K562 (cell line): Measurements from ENCODE around the gene CAMK2G. TPM values are rescaled to one million over a fixed set of nuclear protein-coding genes. Genes with fewer than 3 reads are reported as not detected.

Source experiments
- ATAC-seq: fragments of 200-7000 bp; cut with Tn5 transposase; 3 replicates; pipeline ENCODE4 v1.9.1; 2020; ENCODE audit warnings: moderate library complexity
- BruUV-seq: library from RNA; stranded (reverse); fragments of 400-500 nt; replicated peaks from 2 replicates; lab custom pipeline; 2021; lab: Mats Ljungman, UMichigan
- CTCF ChIA-PET: fragments of 300-600 bp; formaldehyde crosslinking; extraction: SDS; loops from one replicate; lab custom pipeline; 2021; ENCODE audit warnings: low intra/inter-chr PET ratio; lab: Yijun Ruan, JAX
- POLR2A ChIA-PET: fragments of 300-600, 350-650 bp; sonication (Branson Sonifier 250); formaldehyde crosslinking; extraction: SDS; loops from one replicate; lab custom pipeline; 2021; ENCODE audit warnings: antibody characterized with exemption, inconsistent platforms; lab: Yijun Ruan, JAX
- DNase-seq, 4 experiments: peaks; one replicate each; pipeline versions ENCODE4 v3.0.0 to v3.0.0-alpha.2; 2011 to 2018; ENCODE audit warnings: low spot score in 3 of 4, mixed read lengths in 3 of 4; ENCODE audit errors: extremely low read depth in 1 of 4
- FAIRE-seq: peaks from 2 replicates; lab custom pipeline; 2011; peaks lifted over from hg19 to GRCh38; lab: Jason Lieb, UNC
- H2AFZ ChIP-seq: 2 replicates; pipeline ENCODE4 v1.6.0; 2011; ENCODE audit warnings: low read depth, low read length, control low read depth, inconsistent platforms
- H3K27ac ChIP-seq: fragments of 200-600 bp; 3 replicates; pipeline ENCODE4 v1.8.0; 2011; ENCODE audit warnings: low read depth, mild to moderate bottlenecking, control low read depth, inconsistent platforms, low read length, moderate library complexity, mixed read lengths; ENCODE audit errors: extremely low read depth
- H3K27me3 ChIP-seq, 2 experiments: fragments of 300-600 bp in 1 of 2; 2 replicates in 1 of 2; 3 replicates in 1 of 2; pipeline versions ENCODE4 v1.6.0 to v1.8.0; 2011; ENCODE audit warnings: inconsistent platforms in 2 of 2, low read length in 2 of 2, mild to moderate bottlenecking in 1 of 2, mixed read lengths in 1 of 2, moderate library complexity in 1 of 2; ENCODE audit not compliant: control insufficient read depth in 2 of 2, insufficient read depth in 2 of 2
- H3K36me3 ChIP-seq: fragments of 300-600 bp; 3 replicates; pipeline ENCODE4 v1.8.0; 2011; ENCODE audit warnings: mild to moderate bottlenecking, low read length, inconsistent platforms; ENCODE audit not compliant: control insufficient read depth, insufficient read depth
- H3K4me1 ChIP-seq, 2 experiments: fragments of 200-600 bp in 1 of 2; replicated peaks in 1 of 2; 2 replicates in 1 of 2; 3 replicates in 1 of 2; pipeline versions ENCODE4 v1.5.1 to v1.8.0; 2011; ENCODE audit warnings: inconsistent platforms in 2 of 2, low read length in 2 of 2, mild to moderate bottlenecking in 1 of 2, mixed read lengths in 1 of 2, moderate library complexity in 1 of 2; ENCODE audit not compliant: control insufficient read depth in 2 of 2, insufficient read depth in 2 of 2
- H3K4me2 ChIP-seq: 2 replicates; pipeline ENCODE4 v1.6.1; 2011; ENCODE audit warnings: low read length, control low read depth, inconsistent platforms, mixed read lengths; ENCODE audit not compliant: insufficient read depth
- H3K4me3 ChIP-seq: fragments of 200-600 bp; sonication (generic), shearing (Covaris generic); 2 replicates; pipeline ENCODE4 v1.5.1; 2016; ENCODE audit warnings: control low read depth, inconsistent platforms
- H3K79me2 ChIP-seq: fragments of 200-600 bp; 3 replicates; pipeline ENCODE4 v1.8.0; 2011; ENCODE audit warnings: low read length, inconsistent platforms; ENCODE audit not compliant: control insufficient read depth, insufficient read depth
- H3K9ac ChIP-seq, 2 experiments: 2 replicates each; pipeline versions ENCODE4 v1.6.0 to v1.6.1; 2011; ENCODE audit warnings: low read depth in 2 of 2, low read length in 2 of 2, control low read depth in 1 of 2, inconsistent platforms in 1 of 2, mild to moderate bottlenecking in 1 of 2, mixed read lengths in 1 of 2; ENCODE audit not compliant: insufficient read depth in 1 of 2
- H3K9me1 ChIP-seq: one replicate; pipeline ENCODE4 v1.6.0; 2011; ENCODE audit warnings: inconsistent platforms, mild to moderate bottlenecking, low read length, moderate library complexity; ENCODE audit not compliant: control insufficient read depth, insufficient read depth
- H3K9me3 ChIP-seq: replicated peaks from 2 replicates; pipeline ENCODE4 v1.5.1; 2011; ENCODE audit warnings: low read depth, low read length, inconsistent platforms; ENCODE audit not compliant: control insufficient read depth, insufficient read depth
- H4K20me1 ChIP-seq: replicated peaks from 2 replicates; pipeline ENCODE4 v1.6.1; 2011; ENCODE audit warnings: low read length, inconsistent platforms, mixed read lengths; ENCODE audit not compliant: control insufficient read depth, insufficient read depth
- BHLHE40 ChIP-seq: IDR thresholded peaks from 2 replicates; pipeline ENCODE4 v1.6.1; 2011; ENCODE audit warnings: low read length, improper control_type of control experiment
- ELF1 ChIP-seq: fragments of 200-800 bp; sonication (Bioruptor generic); IDR thresholded peaks from 2 replicates; pipeline ENCODE4 v1.6.1; 2016; ENCODE audit warnings: missing genetic modification characterization, missing compliant biosample characterization
- KAT2B ChIP-seq: IDR thresholded peaks from one replicate; pipeline ENCODE4 v1.6.1; 2012; ENCODE audit warnings: low read depth, mild to moderate bottlenecking, control low read depth, inconsistent platforms, low read length, moderate library complexity
- MTA2 ChIP-seq: fragments of 450-650 bp; IDR thresholded peaks from 2 replicates; pipeline ENCODE4 v1.6.1; 2016; ENCODE audit warnings: low read depth
- MYBL2 ChIP-seq, 2 experiments: fragments of 450-650 bp in 1 of 2; sonication (generic) in 1 of 2; formaldehyde crosslinking in 1 of 2; IDR thresholded peaks; 2 replicates each; pipeline versions ENCODE4 v1.6.1 to v1.8.1; 2017 to 2022; ENCODE audit warnings: borderline replicate concordance in 1 of 2, inconsistent platforms in 1 of 2, low read depth in 1 of 2, mild to moderate bottlenecking in 1 of 2, missing genetic modification reagents in 1 of 2, moderate library complexity in 1 of 2
- PML ChIP-seq: IDR thresholded peaks from 2 replicates; pipeline ENCODE4 v1.6.1; 2012; ENCODE audit warnings: low read length, inconsistent platforms
- PTRF ChIP-seq: fragments of 450-650 bp; IDR thresholded peaks from 2 replicates; pipeline ENCODE4 v1.6.1; 2016; ENCODE audit warnings: mild to moderate bottlenecking, missing genetic modification characterization, missing compliant biosample characterization
- SRSF1 ChIP-seq: fragments of 200-400 bp; formaldehyde crosslinking; IDR thresholded peaks from 2 replicates; pipeline ENCODE4 v1.6.1; 2017; ENCODE audit warnings: mild to moderate bottlenecking, low read depth, low read length, moderate library complexity
- ZFP1 ChIP-seq: fragments of 450-650 bp; formaldehyde crosslinking; IDR thresholded peaks from 2 replicates; pipeline ENCODE4 v1.4.0; 2020; ENCODE audit warnings: mild to moderate bottlenecking, mixed read lengths
- ZNF140 ChIP-seq: fragments of 250-450 bp; sonication (Bioruptor Pico); IDR thresholded peaks from 2 replicates; pipeline ENCODE4 v1.8.0; 2021; ENCODE audit warnings: moderate library complexity, mild to moderate bottlenecking, inconsistent platforms
- ZNF695 ChIP-seq: fragments of 450-650 bp; formaldehyde crosslinking; IDR thresholded peaks from 2 replicates; pipeline ENCODE4 v1.4.0; 2020; ENCODE audit warnings: mild to moderate bottlenecking, moderate library complexity
- ZNF785 ChIP-seq: fragments of 250-450 bp; sonication (Bioruptor Pico); IDR thresholded peaks from 2 replicates; pipeline ENCODE4 v1.4.0; 2020; ENCODE audit warnings: mild to moderate bottlenecking
- ZNF830 ChIP-seq: fragments of 250-450 bp; sonication (Bioruptor Pico); IDR thresholded peaks from 2 replicates; pipeline ENCODE4 v1.5.0; 2021; ENCODE audit warnings: mild to moderate bottlenecking
- WGBS: fragments of 100-300 bp; shearing (Covaris generic); methylation state at CpG from one replicate; pipeline ENCODE4 v1.1.6; 2016; ENCODE audit warnings: low coverage, mixed read lengths; ENCODE audit not compliant: insufficient coverage; ENCODE audit errors: missing lambda C conversion rate; 5-methylcytosine and 5-hydroxymethylcytosine counted together
- in situ Hi-C: fragments of 300-500 bp; cut with MboI; formaldehyde crosslinking; loops from 4 replicates; pipeline ENCODE4 v1.15.0; 2018; ENCODE audit warnings: inconsistent platforms, mixed read lengths
- intact Hi-C: fragments of 100-400 bp; cut with micrococcal nuclease; formaldehyde crosslinking; loops from 2 replicates; pipeline ENCODE4 v1.14.2; 2022
- polyA plus RNA-seq, 8 experiments: library from polyadenylated mRNA; depleted of rRNA in 4 of 8; stranded (reverse) in 5 of 8; unstranded in 3 of 8; fragments of >200 nt; fragmentation: Nextera tagmentation in 2 of 8; fragmentation: Illumina TruSeq in 1 of 8; extraction: Ambion mirVana in 2 of 8; extraction: Trizol in 1 of 8; gene quantifications; 2 replicates each; pipeline versions ENCODE4 v1.2.1 to v1.2.3, GENCODE V29; 2011 to 2014; ENCODE audit warnings: inconsistent platforms in 1 of 8, missing spikeins in 1 of 8
- total RNA-seq, 7 experiments: library from RNA; depleted of rRNA in 6 of 7; stranded (reverse); fragments of >200 nt in 6 of 7; fragmentation: Illumina TruSeq in 2 of 7; extraction: Trizol in 2 of 7; gene quantifications; 2 replicates each; pipeline versions ENCODE4 v1.2.1 to v1.2.3, GENCODE V29; 2011 to 2021; ENCODE audit warnings: low replicate concordance in 1 of 7
- TF ChIP-seq, protein P1 (sequence below): sonication (generic); formaldehyde crosslinking; IDR thresholded peaks from 2 replicates; pipeline ENCODE4 v1.5.0; 2020; ENCODE audit warnings: missing genetic modification reagents
- TF ChIP-seq, protein P2 (sequence below): fragments of 200-400 bp; formaldehyde crosslinking; IDR thresholded peaks from 2 replicates; pipeline ENCODE4 v1.6.1; 2017; ENCODE audit warnings: mild to moderate bottlenecking, low read depth, low read length, moderate library complexity

The CAMK2G gene
- total and polyA plus RNA-seq, 9 of the 15 experiments (the other 6 are each of a cell fraction or from before 2014, with no cell fraction given), result 9.0 to 37.9 (median 32.6) TPM

DNA sequence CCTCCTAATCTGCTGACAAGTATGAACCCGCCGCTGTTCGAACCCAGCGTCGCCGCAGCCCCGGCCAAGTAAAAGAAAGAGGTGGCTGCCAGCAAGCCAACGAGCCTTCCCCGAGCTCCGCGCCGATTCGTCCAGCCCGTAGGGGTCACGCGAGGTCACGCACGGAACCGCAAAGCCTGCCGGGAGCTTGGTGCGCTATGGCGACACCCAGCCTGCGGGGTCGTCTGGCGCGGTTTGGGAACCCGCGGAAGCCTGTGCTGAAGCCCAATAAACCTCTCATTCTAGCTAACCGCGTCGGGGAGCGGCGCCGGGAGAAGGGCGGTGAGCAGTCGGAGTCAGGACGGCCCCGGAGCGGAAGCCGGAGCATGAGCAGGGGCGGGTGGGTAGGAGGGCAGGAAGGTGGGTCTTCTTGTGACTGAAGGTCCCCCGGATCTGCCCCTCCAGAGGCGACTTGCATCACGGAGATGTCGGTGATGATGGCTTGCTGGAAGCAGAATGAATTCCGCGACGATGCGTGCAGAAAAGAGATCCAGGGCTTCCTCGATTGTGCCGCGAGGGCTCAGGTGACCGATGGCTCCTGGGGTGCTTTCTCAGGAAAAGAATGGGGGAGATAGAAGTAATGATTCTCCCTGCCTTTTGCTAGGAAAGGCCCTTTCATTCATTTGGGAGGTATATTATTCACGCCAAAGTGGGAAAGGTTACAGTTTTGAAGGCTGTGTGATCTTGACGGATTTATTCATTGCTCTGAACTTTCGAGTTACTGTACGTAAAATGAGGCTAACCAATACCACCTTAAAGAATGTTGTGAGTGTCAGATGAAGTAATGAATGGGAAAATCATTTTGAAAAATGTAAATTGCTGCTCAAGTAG lies 92.2 kb downstream of the CAMK2G start, which contains the start of gene CHCHD1:
Gene CHCHD1 (plus strand): TSS at position 170 of the 870 bp plus-strand sequence. CDS start 28 bp downstream, at position 198.
- Histone ChIP-seq H3K4me1 (peaks cover 17 to 34% of the 10 kb centered on the region in 2 experiments), H3K4me3 (peak within 1 kb of the TSS; percentile 81), H3K27me3 (no peaks in the 10 kb centered on the region), H3K27ac (peak within 1 kb of the TSS; percentile 92), H3K9me1 (no peaks in the 10 kb centered on the region), H4K20me1 (no peaks in the 10 kb centered on the region; the same call in 1 of the 2 replicates), H3K9me3 (no peaks in the 10 kb centered on the region), H3K9ac (peak within 1 kb of the TSS; percentile 95 to 96), H3K36me3 (peaks cover 39% of the 10 kb centered on the region), H3K79me2 (peaks cover 86% of the 10 kb centered on the region), H3K4me2 (peak within 1 kb of the TSS; percentile 96), H2AFZ (peak within 1 kb of the TSS; percentile 94)
- in situ Hi-C loops, result no loop called here
- DNase-seq (peak; percentile 88 to 98 (median 92)), FAIRE-seq (peak; percentile 88), ATAC-seq (peak; percentile 82)
- ChIA-PET POLR2A (interaction anchor here (0.6 to 6.7 kb wide), 21 partner anchors 11 to 340 kb away, joined by 3 to 113 read pairs (median 4); a partner anchor contains a TSS), CTCF (no interaction called here)
- intact Hi-C loops, result loop anchor here (10.0 kb wide), 1 partner anchor 323 kb away; no protein-coding TSS in a partner anchor
- under 1% methylated on average over 54 of the region's 57 CpGs for WGBS
- no TSS peak for BruUV-seq
- TF ChIP-seq ELF1 (0 out of 2 replicates have a peak, but pooled peaks have one; percentile 12), PML (no peak; the same call in none of the 2 replicates), ZNF140 (CRISPR knock-in tag) (no peak), KAT2B (no peak), ZFP1 (no peak), ZNF830 (no peak), BHLHE40 (peak; percentile 86), ZNF785 (CRISPR knock-in tag) (no peak), SRSF1 (no peak), MTA2 (peak; percentile 55), PTRF (tag) (0 out of 2 replicates have a peak, but pooled peaks have one; percentile 34), MYBL2 (IDR thresholded peaks at IDR 0.05; ENCODE audit: low read depth) (no peak), MYBL2 (CRISPR knock-in tag; IDR thresholded peaks at IDR 0.05; ENCODE audit: borderline replicate concordance) (no peak), ZNF695 (no peak)
- TF ChIP-seq, protein P1, sequence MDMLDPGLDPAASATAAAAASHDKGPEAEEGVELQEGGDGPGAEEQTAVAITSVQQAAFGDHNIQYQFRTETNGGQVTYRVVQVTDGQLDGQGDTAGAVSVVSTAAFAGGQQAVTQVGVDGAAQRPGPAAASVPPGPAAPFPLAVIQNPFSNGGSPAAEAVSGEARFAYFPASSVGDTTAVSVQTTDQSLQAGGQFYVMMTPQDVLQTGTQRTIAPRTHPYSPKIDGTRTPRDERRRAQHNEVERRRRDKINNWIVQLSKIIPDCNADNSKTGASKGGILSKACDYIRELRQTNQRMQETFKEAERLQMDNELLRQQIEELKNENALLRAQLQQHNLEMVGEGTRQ (CRISPR knock-in tag), result no peak
- TF ChIP-seq, protein P2, sequence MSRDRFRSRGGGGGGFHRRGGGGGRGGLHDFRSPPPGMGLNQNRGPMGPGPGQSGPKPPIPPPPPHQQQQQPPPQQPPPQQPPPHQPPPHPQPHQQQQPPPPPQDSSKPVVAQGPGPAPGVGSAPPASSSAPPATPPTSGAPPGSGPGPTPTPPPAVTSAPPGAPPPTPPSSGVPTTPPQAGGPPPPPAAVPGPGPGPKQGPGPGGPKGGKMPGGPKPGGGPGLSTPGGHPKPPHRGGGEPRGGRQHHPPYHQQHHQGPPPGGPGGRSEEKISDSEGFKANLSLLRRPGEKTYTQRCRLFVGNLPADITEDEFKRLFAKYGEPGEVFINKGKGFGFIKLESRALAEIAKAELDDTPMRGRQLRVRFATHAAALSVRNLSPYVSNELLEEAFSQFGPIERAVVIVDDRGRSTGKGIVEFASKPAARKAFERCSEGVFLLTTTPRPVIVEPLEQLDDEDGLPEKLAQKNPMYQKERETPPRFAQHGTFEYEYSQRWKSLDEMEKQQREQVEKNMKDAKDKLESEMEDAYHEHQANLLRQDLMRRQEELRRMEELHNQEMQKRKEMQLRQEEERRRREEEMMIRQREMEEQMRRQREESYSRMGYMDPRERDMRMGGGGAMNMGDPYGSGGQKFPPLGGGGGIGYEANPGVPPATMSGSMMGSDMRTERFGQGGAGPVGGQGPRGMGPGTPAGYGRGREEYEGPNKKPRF, result no peak
